Trophoblast cell (in vitro differentiated cells and primary cell): ENCODE results near the gene VPS72.

ENCODE experiments used
- DNase-seq, 2 donors: peaks; one replicate each; pipeline ENCODE4 v3.0.0-alpha.2; 2016
- H2AFZ ChIP-seq: 2 replicates; pipeline ENCODE4 v1.6.1; 2013; ENCODE audit warnings: low read length, moderate library complexity, mild to moderate bottlenecking; ENCODE audit not compliant: insufficient read depth, poor library complexity
- H2AK5ac ChIP-seq: 2 replicates; pipeline ENCODE4 v1.6.1; 2013; ENCODE audit warnings: mild to moderate bottlenecking, low read length
- H2BK120ac ChIP-seq: 2 replicates; pipeline ENCODE4 v1.6.1; 2013; ENCODE audit warnings: low read length, mild to moderate bottlenecking, moderate library complexity; ENCODE audit not compliant: insufficient read depth, poor library complexity
- H2BK12ac ChIP-seq: 2 replicates; pipeline ENCODE4 v1.6.1; 2013; ENCODE audit warnings: mild to moderate bottlenecking, low read length, moderate library complexity
- H2BK5ac ChIP-seq: 2 replicates; pipeline ENCODE4 v1.6.1; 2013; ENCODE audit warnings: low read length, low read depth, moderate library complexity, mild to moderate bottlenecking; ENCODE audit not compliant: poor library complexity
- H3K14ac ChIP-seq: 2 replicates; pipeline ENCODE4 v1.6.1; 2013; ENCODE audit warnings: mild to moderate bottlenecking, low read length
- H3K18ac ChIP-seq: 2 replicates; pipeline ENCODE4 v1.6.1; 2013; ENCODE audit warnings: mild to moderate bottlenecking, low read length
- H3K23ac ChIP-seq: 2 replicates; pipeline ENCODE4 v1.6.1; 2013; ENCODE audit warnings: low read length
- H3K27ac ChIP-seq: 2 replicates; pipeline ENCODE4 v1.5.1; 2013; ENCODE audit warnings: low read depth, mild to moderate bottlenecking, inconsistent platforms, low read length, moderate library complexity
- H3K27me3 ChIP-seq: 2 replicates; pipeline ENCODE4 v1.6.1; 2013; ENCODE audit warnings: inconsistent platforms, mild to moderate bottlenecking, low read length, moderate library complexity; ENCODE audit not compliant: insufficient read depth
- H3K36me3 ChIP-seq, 2 experiments: 1 replicate in 1 of 2; 2 replicates in 1 of 2; pipeline ENCODE4 v1.6.1; 2013; ENCODE audit warnings: low read length in 2 of 2, mild to moderate bottlenecking in 2 of 2, moderate library complexity in 1 of 2; ENCODE audit not compliant: insufficient read depth in 2 of 2, control insufficient read depth in 1 of 2
- H3K4ac ChIP-seq: 2 replicates; pipeline ENCODE4 v1.6.1; 2013; ENCODE audit warnings: low read depth, mild to moderate bottlenecking, low read length, moderate library complexity
- H3K4me1 ChIP-seq, 2 experiments: 1 replicate in 1 of 2; 2 replicates in 1 of 2; pipeline ENCODE4 v1.6.1; 2013; ENCODE audit warnings: low read length in 2 of 2, mild to moderate bottlenecking in 2 of 2, moderate library complexity in 1 of 2; ENCODE audit not compliant: insufficient read depth in 2 of 2, control insufficient read depth in 1 of 2
- H3K4me2 ChIP-seq: 2 replicates; pipeline ENCODE4 v1.6.1; 2013; ENCODE audit warnings: inconsistent platforms, mild to moderate bottlenecking, low read length, moderate library complexity
- H3K4me3 ChIP-seq: 2 replicates; pipeline ENCODE4 v1.5.1; 2013; ENCODE audit warnings: mild to moderate bottlenecking, low read depth, low read length, inconsistent platforms
- H3K79me1 ChIP-seq: one replicate; pipeline ENCODE4 v1.6.1; 2013; ENCODE audit warnings: low read length
- H3K79me2 ChIP-seq: 2 replicates; pipeline ENCODE4 v1.6.1; 2013; ENCODE audit warnings: low read length, mild to moderate bottlenecking; ENCODE audit not compliant: control insufficient read depth, insufficient read depth, poor library complexity
- H3K9ac ChIP-seq: 2 replicates; pipeline ENCODE4 v1.6.1; 2013; ENCODE audit warnings: mild to moderate bottlenecking, low read length
- H3K9me3 ChIP-seq: 2 replicates; pipeline ENCODE4 v1.6.1; 2013; ENCODE audit warnings: low read depth, mild to moderate bottlenecking, control low read depth, inconsistent platforms, low read length; ENCODE audit not compliant: insufficient read depth
- H4K12ac ChIP-seq: 2 replicates; pipeline ENCODE4 v1.6.1; 2013; ENCODE audit warnings: low read depth, mild to moderate bottlenecking, low read length, moderate library complexity
- H4K8ac ChIP-seq: 2 replicates; pipeline ENCODE4 v1.6.1; 2013; ENCODE audit warnings: low read depth, mild to moderate bottlenecking, low read length, moderate library complexity
- H4K91ac ChIP-seq: one replicate; pipeline ENCODE4 v1.6.1; 2013; ENCODE audit warnings: low read depth, mild to moderate bottlenecking, low read length, moderate library complexity
- WGBS: extraction: QIAGEN DNeasy Blood & Tissue Kit; methylation state at CpG from one replicate; pipeline ENCODE4 v1.1.7; 2013; ENCODE audit warnings: missing lambda C conversion rate; ENCODE audit not compliant: insufficient read length, insufficient coverage; ENCODE audit errors: extremely low coverage; 5-methylcytosine and 5-hydroxymethylcytosine counted together

Gene VPS72

GRCh38 chr1:151171190-151171589 is 18.8 kb downstream of the VPS72 start:
- peaks cover 5% of the 10 kb centered on the region for H3K79me2 ChIP-seq
- no peak overlapping the region for H4K8ac ChIP-seq
- H2AK5ac ChIP-seq = no peak overlapping the region
- H2BK5ac ChIP-seq = no peak overlapping the region
- no peaks in the 10 kb centered on the region for H3K79me1 ChIP-seq
- H3K18ac ChIP-seq = no peak overlapping the region
- H3K4me3 ChIP-seq = no peak overlapping the region
- DNase-seq = no peak
- H3K27ac ChIP-seq = no peak overlapping the region
- no peak overlapping the region for H3K4me2 ChIP-seq
- no peak overlapping the region for H3K23ac ChIP-seq
- peaks cover 4% of the 10 kb centered on the region in 2 experiments for H3K4me1 ChIP-seq
- no CpG with 5 or more reads among the region's 5 CpGs for WGBS
- no peak overlapping the region for H3K4ac ChIP-seq
- no peak overlapping the region for H3K14ac ChIP-seq
- no peak overlapping the region for H4K12ac ChIP-seq
- H3K9me3 ChIP-seq = peaks cover 2% of the 10 kb centered on the region
- no peak overlapping the region for H3K9ac ChIP-seq
- H2BK12ac ChIP-seq = no peak overlapping the region
- H3K27me3 ChIP-seq = no peaks in the 10 kb centered on the region
- H2BK120ac ChIP-seq = no peak overlapping the region
- H3K36me3 ChIP-seq = peaks cover 25 to 51% of the 10 kb centered on the region in 2 experiments
- no peak overlapping the region for H4K91ac ChIP-seq
- no peak overlapping the region for H2AFZ ChIP-seq

GRCh38 chr1:151167116-151167515 is 22.9 kb downstream of the VPS72 start:
- Histone ChIP-seq H3K9ac (no peak overlapping the region), H3K4me1 (peaks cover 4 to 9% of the 10 kb centered on the region in 2 experiments), H3K79me1 (peaks cover 4% of the 10 kb centered on the region), H2BK5ac (no peak overlapping the region), H4K12ac (no peak overlapping the region), H4K8ac (no peak overlapping the region), H3K23ac (no peak overlapping the region), H3K27ac (no peak overlapping the region), H3K4me2 (peak overlapping the region; percentile 82), H3K4me3 (no peak overlapping the region), H3K79me2 (peaks cover 10% of the 10 kb centered on the region), H3K9me3 (peaks cover 2% of the 10 kb centered on the region), H3K36me3 (peaks cover 13 to 31% of the 10 kb centered on the region in 2 experiments), H3K27me3 (no peaks in the 10 kb centered on the region), H2AK5ac (no peak overlapping the region), H2BK12ac (no peak overlapping the region), H3K4ac (no peak overlapping the region), H3K18ac (no peak overlapping the region), H2AFZ (no peak overlapping the region), H3K14ac (no peak overlapping the region), H4K91ac (no peak overlapping the region), H2BK120ac (no peak overlapping the region)
- DNase-seq = no peak
- no CpG with 5 or more reads among the region's 6 CpGs for WGBS

- WGBS = no CpG with 5 or more reads among the region's 15 CpGs
- H3K4me3 ChIP-seq = peak overlapping the region; percentile 80
- H3K4me2 ChIP-seq = peak overlapping the region; percentile 82
- peak overlapping the region; percentile 52 for H3K14ac ChIP-seq
- H2AFZ ChIP-seq = peak overlapping the region; percentile 80
- peak overlapping the region; percentile 88 for H4K8ac ChIP-seq
- no peak overlapping the region for H2BK5ac ChIP-seq
- H3K9ac ChIP-seq = peak overlapping the region; percentile 90
- no peaks in the 10 kb centered on the region for H3K27me3 ChIP-seq
- H3K27ac ChIP-seq = peak overlapping the region; percentile 37
- peak overlapping the region; percentile 47 for H4K91ac ChIP-seq
- H3K4ac ChIP-seq = peak overlapping the region; percentile 77
- H3K4me1 ChIP-seq = peaks cover 4 to 9% of the 10 kb centered on the region in 2 experiments
- peaks cover 10% of the 10 kb centered on the region for H3K79me2 ChIP-seq
- H3K79me1 ChIP-seq = peaks cover 4% of the 10 kb centered on the region
- H3K18ac ChIP-seq = peak overlapping the region; percentile 28
- no peak overlapping the region for H3K23ac ChIP-seq
- peaks cover 13 to 31% of the 10 kb centered on the region in 2 experiments for H3K36me3 ChIP-seq
- peaks cover 2% of the 10 kb centered on the region for H3K9me3 ChIP-seq
- H2BK120ac ChIP-seq = peak overlapping the region; percentile 57
- H2AK5ac ChIP-seq = no peak overlapping the region
- peak in 1 of 2 donors; percentile 27 for DNase-seq
- H4K12ac ChIP-seq = peak overlapping the region; percentile 70
- H2BK12ac ChIP-seq = no peak overlapping the region
These were observed 23.5 kb downstream of the VPS72 start for GRCh38 chr1:151166505-151166956.

DNA sequence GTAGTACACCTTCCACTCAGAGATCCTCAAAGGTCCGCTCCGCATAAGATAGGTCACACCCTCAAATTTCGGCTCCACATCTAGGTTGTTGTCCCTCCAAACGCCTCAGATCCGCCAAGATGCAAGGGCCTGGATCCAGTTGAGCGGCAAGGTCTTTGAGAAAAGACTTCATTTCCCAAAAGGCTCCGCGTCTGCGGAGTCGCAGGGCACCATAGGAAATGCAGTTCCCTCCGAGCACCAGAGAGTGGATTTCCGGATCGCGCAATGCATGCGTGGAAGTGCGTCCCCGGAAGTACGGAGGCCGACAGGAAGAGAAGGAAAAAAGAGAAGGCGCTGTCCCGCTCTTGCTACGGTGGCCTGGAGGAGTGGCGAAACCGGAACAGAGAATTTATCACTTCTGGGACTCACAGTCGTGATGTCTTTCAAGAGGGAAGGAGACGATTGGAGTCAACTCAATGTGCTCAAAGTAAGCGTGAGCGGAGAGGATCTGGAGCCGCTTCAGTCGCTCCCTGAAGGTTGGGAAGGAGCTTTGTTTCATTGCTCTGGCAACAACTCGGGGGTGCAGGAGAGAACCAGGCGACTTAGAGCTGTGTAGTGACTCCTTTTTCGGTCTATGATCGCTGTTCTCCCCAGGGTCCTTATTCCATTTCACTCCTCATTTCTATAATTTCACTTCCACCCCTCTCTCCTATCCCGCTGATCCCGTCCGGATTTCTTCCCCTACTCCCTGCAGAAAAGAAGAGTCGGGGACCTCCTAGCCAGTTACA is 24.1 kb downstream of the VPS72 start, which contains the start of the genes LYSMD1 and SCNM1:
LYSMD1 (minus strand) TSS at position 165 of the 767 bp plus-strand sequence. CDS start 644 bp downstream, outside the sequence.
SCNM1 (plus strand) TSS at position 407 of the 767 bp plus-strand sequence; CDS start at position 416, 9 bp downstream.
- peak within 1 kb of the TSS; percentile 39 for H2AK5ac ChIP-seq
- H2BK5ac ChIP-seq = peak within 1 kb of the TSS; percentile 42
- DNase-seq = peak; percentile 98 to 100
- H4K8ac ChIP-seq = peak within 1 kb of the TSS; percentile 97
- no CpG with 5 or more reads among the region's 38 CpGs for WGBS
- no peak within 1 kb of the TSS for H2BK12ac ChIP-seq
- peak within 1 kb of the TSS; percentile 71 for H4K91ac ChIP-seq
- H3K4me3 ChIP-seq = peak within 1 kb of the TSS; percentile 80
- H3K27me3 ChIP-seq = no peaks in the 10 kb centered on the region
- H3K4me1 ChIP-seq = peaks cover 4 to 9% of the 10 kb centered on the region in 2 experiments
- H3K4me2 ChIP-seq = peak within 1 kb of the TSS; percentile 87
- H3K79me2 ChIP-seq = peaks cover 10% of the 10 kb centered on the region
- peak within 1 kb of the TSS; percentile 57 for H2BK120ac ChIP-seq
- peaks cover 17 to 29% of the 10 kb centered on the region in 2 experiments for H3K36me3 ChIP-seq
- peak within 1 kb of the TSS; percentile 83 for H3K14ac ChIP-seq
- H2AFZ ChIP-seq = peak within 1 kb of the TSS; percentile 85
- peaks cover 4% of the 10 kb centered on the region for H3K79me1 ChIP-seq
- H3K9ac ChIP-seq = peak within 1 kb of the TSS; percentile 92
- peak within 1 kb of the TSS; percentile 74 for H3K18ac ChIP-seq
- peak within 1 kb of the TSS; percentile 45 for H3K27ac ChIP-seq
- H3K9me3 ChIP-seq = peaks cover 2% of the 10 kb centered on the region
- no peak within 1 kb of the TSS for H3K23ac ChIP-seq
- H3K4ac ChIP-seq = peak within 1 kb of the TSS; percentile 77
- H4K12ac ChIP-seq = peak within 1 kb of the TSS; percentile 90
